ENCODE measurements around the gene PTPRA.

- TF ChIP-seq POLR2A (IDR thresholded peaks at IDR 0.05; ENCODE audit: low read depth, low read length) (no peak), POLR2AphosphoS5 (IDR thresholded peaks at IDR 0.05; ENCODE audit: low read depth, low read length) (no peak), TAF1 (IDR thresholded peaks at IDR 0.05; ENCODE audit: borderline replicate concordance, low read depth, low read length) (no peak)
Measured at GRCh38 chr20:2981646-2982045, 108.4 kb downstream of the PTPRA start.

All from GM12892 (cell line).